HCT116 (cell line): ENCODE results near the gene NEK5. TPM values are rescaled to one million over a fixed set of nuclear protein-coding genes. Genes with fewer than 3 reads are reported as not detected.
A peak's percentile ranks its signal among the peaks of the same experiment; 100 is the strongest.

ENCODE experiments used
- ATAC-seq: fragments of 200-7000 bp; cut with Tn5 transposase; 2 replicates; pipeline ENCODE4 v1.9.1; 2020; ENCODE audit warnings: mild to moderate bottlenecking, moderate library complexity
- BruUV-seq: library from RNA; stranded (reverse); fragments of 400-500 nt; replicated peaks from 2 replicates; lab custom pipeline; 2021; lab: Mats Ljungman, UMichigan
- CTCF ChIA-PET: fragments of 300-600 bp; sonication (Branson Sonifier 250); formaldehyde crosslinking; loops from one replicate; lab custom pipeline; 2021; ENCODE audit warnings: antibody characterized with exemption; lab: Charles Lee
- POLR2A ChIA-PET: fragments of 300-600, 350-600 bp; sonication (Branson Sonifier 250); formaldehyde crosslinking; loops from one replicate; lab custom pipeline; 2021; ENCODE audit warnings: antibody characterized with exemption; lab: Charles Lee
- RAD21 ChIA-PET, 2 experiments: fragments of 300-600 bp; sonication (Branson Sonifier 250); formaldehyde crosslinking; loops; one replicate each; lab custom pipeline; 2023; ENCODE audit warnings: low total read pairs in 2 of 2; ENCODE audit not compliant: uncharacterized antibody in 2 of 2, unreplicated experiment in 2 of 2, low non-redundant PET in 1 of 2; lab: Charles Lee
- DNase-seq: peaks from one replicate; pipeline ENCODE4 v3.0.0-alpha.2; 2010; ENCODE audit warnings: low read depth, low spot score
- H2AFZ ChIP-seq: fragments of 200-600 bp; shearing (Covaris generic), sonication (generic); 2 replicates; pipeline ENCODE4 v1.6.1; 2017; ENCODE audit warnings: low read depth, mixed run types, mixed read lengths, antibody characterized with exemption, low read length; ENCODE audit not compliant: poor library complexity, severe bottlenecking
- H3K27ac ChIP-seq: 2 replicates; pipeline ENCODE4 v1.5.1; 2012; ENCODE audit warnings: low read depth, low read length
- H3K27me3 ChIP-seq: fragments of 200-600 bp; sonication (generic); 2 replicates; pipeline ENCODE4 v1.6.1; 2016; ENCODE audit warnings: mixed run types, low read length, mixed read lengths; ENCODE audit not compliant: insufficient read depth
- H3K36me3 ChIP-seq, 2 experiments: fragments of 200-500 bp in 1 of 2; fragments of 200-600 bp in 1 of 2; sonication (Bioruptor generic) in 1 of 2; sonication (generic) in 1 of 2; 2 replicates each; pipeline versions ENCODE4 v1.5.1 to v1.6.1; 2014 to 2016; ENCODE audit warnings: low read length in 2 of 2, inconsistent platforms in 1 of 2, mixed read lengths in 1 of 2, mixed run types in 1 of 2; ENCODE audit not compliant: insufficient read depth in 2 of 2, control insufficient read depth in 1 of 2
- H3K4me1 ChIP-seq, 2 experiments: fragments of 200-600 bp in 1 of 2; sonication (generic) in 1 of 2; 2 replicates each; pipeline versions ENCODE4 v1.5.1 to v1.6.1; 2012 to 2017; ENCODE audit warnings: low read length in 2 of 2, inconsistent platforms in 1 of 2, mild to moderate bottlenecking in 1 of 2, mixed read lengths in 1 of 2, mixed run types in 1 of 2, moderate library complexity in 1 of 2; ENCODE audit not compliant: insufficient read depth in 2 of 2, control insufficient read depth in 1 of 2
- H3K4me2 ChIP-seq: fragments of 200-600 bp; sonication (generic); 2 replicates; pipeline ENCODE4 v1.6.1; 2017; ENCODE audit warnings: mixed run types, low read length, mixed read lengths
- H3K4me3 ChIP-seq, 2 experiments: fragments of 200-600 bp in 1 of 2; sonication (generic) in 1 of 2; replicated peaks in 1 of 2; 2 replicates each; pipeline ENCODE4 v1.5.1; 2011 to 2016; ENCODE audit warnings: low read length in 2 of 2, control low read depth in 1 of 2, low read depth in 1 of 2, mild to moderate bottlenecking in 1 of 2, mixed read lengths in 1 of 2, mixed run types in 1 of 2
- H3K79me2 ChIP-seq: fragments of 200-600 bp; sonication (generic); 2 replicates; pipeline ENCODE4 v1.6.1; 2017; ENCODE audit warnings: mild to moderate bottlenecking, mixed run types, low read length, moderate library complexity, mixed read lengths; ENCODE audit not compliant: insufficient read depth
- H3K9ac ChIP-seq: fragments of 200-600 bp; sonication (generic); 2 replicates; pipeline ENCODE4 v1.6.1; 2016; ENCODE audit warnings: low read length, mixed read lengths
- H3K9me2 ChIP-seq: fragments of 200-600 bp; sonication (generic), shearing (Covaris generic); 2 replicates; pipeline ENCODE4 v1.6.1; 2017; ENCODE audit warnings: mixed run types, mild to moderate bottlenecking, moderate library complexity; ENCODE audit not compliant: insufficient read depth
- H3K9me3 ChIP-seq, 2 experiments: fragments of 200-500 bp in 1 of 2; fragments of 200-600 bp in 1 of 2; sonication (Bioruptor generic) in 1 of 2; sonication (generic) in 1 of 2; 2 replicates each; pipeline ENCODE4 v1.6.1; 2014 to 2017; ENCODE audit warnings: low read length in 2 of 2, mixed read lengths in 2 of 2, inconsistent platforms in 1 of 2, low read depth in 1 of 2, mild to moderate bottlenecking in 1 of 2, mixed run types in 1 of 2, moderate library complexity in 1 of 2; ENCODE audit not compliant: control insufficient read depth in 1 of 2, insufficient read depth in 1 of 2
- H4K20me1 ChIP-seq: fragments of 200-600 bp; sonication (generic), shearing (Covaris generic); 2 replicates; pipeline ENCODE4 v1.6.1; 2017; ENCODE audit warnings: mixed run types, mild to moderate bottlenecking, moderate library complexity; ENCODE audit not compliant: insufficient read depth
- CBX3 ChIP-seq: IDR thresholded peaks from 2 replicates; pipeline ENCODE4 v1.6.1; 2012; ENCODE audit warnings: low read depth
- CEBPB ChIP-seq: IDR thresholded peaks from 2 replicates; pipeline ENCODE4 v1.6.1; 2012; ENCODE audit warnings: low read depth
- CTCF ChIP-seq, 3 experiments: fragments of 200-600 bp in 1 of 3; sonication (generic) in 1 of 3; IDR thresholded peaks in 2 of 3; conservative IDR thresholded peaks in 1 of 3; 2 replicates each; pipeline ENCODE4 v1.5.1; 2012 to 2017; ENCODE audit warnings: low read depth in 2 of 3, low read length in 2 of 3, antibody characterized with exemption in 1 of 3, borderline replicate concordance in 1 of 3, control low read depth in 1 of 3, mild to moderate bottlenecking in 1 of 3, mixed read lengths in 1 of 3, mixed run types in 1 of 3, moderate library complexity in 1 of 3; ENCODE audit not compliant: insufficient read depth in 1 of 3
- EGR1 ChIP-seq: IDR thresholded peaks from 2 replicates; pipeline ENCODE4 v1.6.1; 2012; ENCODE audit warnings: low read depth
- ELF1 ChIP-seq: IDR thresholded peaks from 2 replicates; pipeline ENCODE4 v1.6.1; 2012; ENCODE audit warnings: low read depth, borderline replicate concordance
- EZH2 ChIP-seq: fragments of 200-600 bp; sonication (generic); IDR thresholded peaks from 2 replicates; pipeline ENCODE4 v1.6.1; 2017; ENCODE audit warnings: antibody characterized with exemption, mixed run types
- EZH2phosphoT487 ChIP-seq: fragments of 200-600 bp; IDR thresholded peaks from 2 replicates; pipeline ENCODE4 v1.6.1; 2018; ENCODE audit warnings: antibody characterized with exemption, borderline replicate concordance
- MAX ChIP-seq: IDR thresholded peaks from 2 replicates; pipeline ENCODE4 v1.6.1; 2012
- POLR2A ChIP-seq: IDR thresholded peaks from 2 replicates; pipeline ENCODE4 v1.7.0; 2011; ENCODE audit warnings: borderline replicate concordance; ENCODE audit not compliant: insufficient read depth, insufficient read length; ENCODE audit errors: extremely low read depth
- RAD21 ChIP-seq: IDR thresholded peaks from 2 replicates; pipeline ENCODE4 v1.6.1; 2012; ENCODE audit warnings: low read depth, mild to moderate bottlenecking
- REST ChIP-seq: IDR thresholded peaks from 2 replicates; pipeline ENCODE4 v1.6.1; 2012; ENCODE audit warnings: low read depth
- SIN3A ChIP-seq: IDR thresholded peaks from 2 replicates; pipeline ENCODE4 v1.6.1; 2012; ENCODE audit warnings: low read depth
- SRF ChIP-seq: IDR thresholded peaks from 2 replicates; pipeline ENCODE4 v1.6.1; 2012; ENCODE audit warnings: low read depth
- TCF7L2 ChIP-seq: IDR thresholded peaks from 2 replicates; pipeline ENCODE4 v1.7.0; 2011; ENCODE audit warnings: borderline replicate concordance, inconsistent platforms; ENCODE audit not compliant: insufficient read depth, insufficient read length; ENCODE audit errors: extremely low read depth
- YY1 ChIP-seq: IDR thresholded peaks from 2 replicates; pipeline ENCODE4 v1.6.1; 2011; ENCODE audit warnings: low read length, low read depth, moderate library complexity, mild to moderate bottlenecking; ENCODE audit not compliant: insufficient replicate concordance; ENCODE audit errors: extremely low read depth
- ZBTB33 ChIP-seq: IDR thresholded peaks from 2 replicates; pipeline ENCODE4 v1.6.1; 2011; ENCODE audit warnings: mild to moderate bottlenecking, low read length, moderate library complexity; ENCODE audit not compliant: insufficient replicate concordance; ENCODE audit errors: extremely low read depth
- ZFX ChIP-seq: fragments of 450-650 bp; IDR thresholded peaks from 2 replicates; pipeline ENCODE4 v1.6.1; 2017
- intact Hi-C: fragments of 100-400 bp; cut with micrococcal nuclease; formaldehyde crosslinking; loops from 2 replicates; pipeline ENCODE4 v1.10.0; 2022
- total RNA-seq: library from RNA; stranded (reverse); gene quantifications from one replicate; pipeline ENCODE4 v1.2.1, GENCODE V29; 2021; ENCODE audit not compliant: unreplicated experiment

Gene NEK5
- total RNA-seq, 1 experiment from 2014 or later: 1.5 TPM

- no TSS peak for BruUV-seq
- CTCF ChIA-PET: interaction anchor here (0.6 to 3.1 kb wide), 19 partner anchors 11 to 1002 kb away, joined by 3 to 32 read pairs (median 4); partner anchors contain the start of genes NEK3, TMEM272 and VPS36
- H3K9ac ChIP-seq: peak overlapping the region; percentile 60
- TF ChIP-seq CTCF (IDR thresholded peaks at IDR 0.05 in 2 of 3, conservative IDR thresholded peaks at IDR 0.05 in 1 of 3; ENCODE audit: borderline replicate concordance in 1 of 3, insufficient read depth in 1 of 3, low read depth in 2 of 3, low read length in 2 of 3): peak; percentile 72 to 89 (median 85)
- no peak for TF ChIP-seq POLR2A
- no peak for TF ChIP-seq REST
- no peak for TF ChIP-seq TCF7L2
- TF ChIP-seq ELF1: no peak
- TF ChIP-seq EGR1: peak; percentile 48; the same call in 1 of the 2 replicates
- TF ChIP-seq CBX3: 0 out of 2 replicates have a peak, but pooled peaks have one; percentile 36
- peak; percentile 65 for TF ChIP-seq MAX
- TF ChIP-seq EZH2phosphoT487: no peak
- no peak for TF ChIP-seq SIN3A
- TF ChIP-seq SRF: no peak
- no peak for TF ChIP-seq CEBPB
- no peak for TF ChIP-seq ZFX
- no peak for TF ChIP-seq YY1
- peak; percentile 88 for TF ChIP-seq RAD21
- no peak for TF ChIP-seq EZH2
- TF ChIP-seq ZBTB33: no peak
Measured at GRCh38 chr13:52127783-52128702, 830 bp downstream of the NEK5 start.

More at GRCh38 chr13:52127783-52128702, 830 bp downstream of the NEK5 start:
- no peaks in the 10 kb centered on the region for H4K20me1 ChIP-seq
- peak overlapping the region; percentile 60 to 69 for H3K4me3 ChIP-seq
- H2AFZ ChIP-seq: peak overlapping the region; percentile 90
- peak; percentile 63 for DNase-seq
- H3K79me2 ChIP-seq: no peaks in the 10 kb centered on the region
- H3K4me2 ChIP-seq: peak overlapping the region; percentile 100
- no peaks in the 10 kb centered on the region for H3K9me3 ChIP-seq
- intact Hi-C loops: loop anchor here (1.0 to 5.0 kb wide), 6 partner anchors 73 to 313 kb away; partner anchors contain the start of gene TMEM272
- RAD21 ChIA-PET: interaction anchor here (0.8 to 1.7 kb wide), 7 partner anchors 129 to 330 kb away, joined by 3 to 7 read pairs (median 3); no protein-coding TSS in a partner anchor
- H3K9me2 ChIP-seq: no peaks in the 10 kb centered on the region
- peaks cover 10 to 20% of the 10 kb centered on the region in 2 experiments; a peak in 3 of 4 replicates for H3K4me1 ChIP-seq
- no peaks in the 10 kb centered on the region for H3K27me3 ChIP-seq
- no peak overlapping the region for H3K27ac ChIP-seq
- POLR2A ChIA-PET: interaction anchor here (1.0 kb wide), 1 partner anchor 115 kb away, joined by 3 read pairs; the partner anchor contains the start of gene ALG11
- H3K36me3 ChIP-seq: peaks cover 0 to 2% of the 10 kb centered on the region in 2 experiments; a peak in 1 of 4 replicates
- ATAC-seq: peak; percentile 77
